ENCODE measurements around the gene TMEM151B.

TMEM151B gene

DNA sequence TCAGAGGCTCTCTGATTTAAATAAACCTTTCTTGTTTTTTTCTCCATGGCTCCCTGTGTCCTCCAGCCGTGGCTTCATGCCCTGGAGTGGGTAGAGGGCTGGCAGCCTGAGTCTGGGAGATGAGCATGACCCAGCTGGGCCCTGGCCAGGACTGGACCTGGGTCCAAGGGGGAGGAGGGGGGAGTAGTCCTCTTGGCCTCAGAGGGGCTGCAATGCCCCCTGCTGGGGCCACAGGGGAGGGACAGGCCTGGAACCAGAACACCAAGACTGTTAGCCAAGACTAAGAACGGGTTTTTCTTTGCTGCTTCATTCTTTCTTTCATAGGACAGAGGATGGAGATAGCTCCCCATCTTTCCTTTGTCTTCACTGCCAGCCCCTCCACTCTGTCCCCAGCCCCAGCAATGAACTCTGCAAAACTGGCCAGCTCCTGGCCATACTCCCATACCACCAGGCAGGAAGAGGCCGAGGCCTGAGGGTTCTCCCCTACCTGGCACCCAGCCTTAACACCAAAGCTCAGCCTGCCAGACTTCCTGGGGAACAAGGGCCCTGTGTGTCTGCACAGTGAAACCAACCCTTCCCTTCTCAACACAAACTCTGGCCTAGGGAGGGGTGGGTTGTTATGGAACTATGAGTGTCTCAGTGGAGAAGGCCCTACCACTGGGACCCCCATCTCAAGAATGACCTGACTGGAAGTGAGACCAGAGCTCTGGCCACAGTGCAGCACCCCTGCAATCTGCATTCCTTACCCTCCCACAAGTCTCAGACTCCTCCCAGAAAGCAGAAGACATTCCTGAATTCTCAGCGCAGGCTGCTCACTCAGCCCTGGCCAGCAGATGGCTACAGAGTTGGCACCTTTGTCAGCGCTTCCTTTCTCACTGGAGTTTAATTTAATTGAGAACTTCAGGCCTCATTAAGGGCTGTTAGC lies 35.9 kb upstream of the TMEM151B start:
- Histone ChIP-seq H3K9me3 (no peaks in the 10 kb centered on the region), H3K4me3 (no peak overlapping the region), H3K36me3 (peaks cover 38 to 43% (median 39%) of the 10 kb centered on the region in 3 donors), H3K4me1 (peaks cover 0 to 66% (median 51%) of the 10 kb centered on the region in 4 donors), H3K27me3 (no peaks in the 10 kb centered on the region), H3K27ac (peak overlapping the region; percentile 84 to 94)
- peak; percentile 86 to 94 for DNase-seq
- intact Hi-C loops (cut with DNase I; ENCODE audit: low total_unique reads): loop anchor here (5.0 kb wide), 1 partner anchor 62 kb away; no protein-coding TSS in a partner anchor
- TF ChIP-seq, protein P1, sequence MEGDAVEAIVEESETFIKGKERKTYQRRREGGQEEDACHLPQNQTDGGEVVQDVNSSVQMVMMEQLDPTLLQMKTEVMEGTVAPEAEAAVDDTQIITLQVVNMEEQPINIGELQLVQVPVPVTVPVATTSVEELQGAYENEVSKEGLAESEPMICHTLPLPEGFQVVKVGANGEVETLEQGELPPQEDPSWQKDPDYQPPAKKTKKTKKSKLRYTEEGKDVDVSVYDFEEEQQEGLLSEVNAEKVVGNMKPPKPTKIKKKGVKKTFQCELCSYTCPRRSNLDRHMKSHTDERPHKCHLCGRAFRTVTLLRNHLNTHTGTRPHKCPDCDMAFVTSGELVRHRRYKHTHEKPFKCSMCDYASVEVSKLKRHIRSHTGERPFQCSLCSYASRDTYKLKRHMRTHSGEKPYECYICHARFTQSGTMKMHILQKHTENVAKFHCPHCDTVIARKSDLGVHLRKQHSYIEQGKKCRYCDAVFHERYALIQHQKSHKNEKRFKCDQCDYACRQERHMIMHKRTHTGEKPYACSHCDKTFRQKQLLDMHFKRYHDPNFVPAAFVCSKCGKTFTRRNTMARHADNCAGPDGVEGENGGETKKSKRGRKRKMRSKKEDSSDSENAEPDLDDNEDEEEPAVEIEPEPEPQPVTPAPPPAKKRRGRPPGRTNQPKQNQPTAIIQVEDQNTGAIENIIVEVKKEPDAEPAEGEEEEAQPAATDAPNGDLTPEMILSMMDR (IDR thresholded peaks at IDR 0.05): peak; percentile 81 to 83

DNA sequence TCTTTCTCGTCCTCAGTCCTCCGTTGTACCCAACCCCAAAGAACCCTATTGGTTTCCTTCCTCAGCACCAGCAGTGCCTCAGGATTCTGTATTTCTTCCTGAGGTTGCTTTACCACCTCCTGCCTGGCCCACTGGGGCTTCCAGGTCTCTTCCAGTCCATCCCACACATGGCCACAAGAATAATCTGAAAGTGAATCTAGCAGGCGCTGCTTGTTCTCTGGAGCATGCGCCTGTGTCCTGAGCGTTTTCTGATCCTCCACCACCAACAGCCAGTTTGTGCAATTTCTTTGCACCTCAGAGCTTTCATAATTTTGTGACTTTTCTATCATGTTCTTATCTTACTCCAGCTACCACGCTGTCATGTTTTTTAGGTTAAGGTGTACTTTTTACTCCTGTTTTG lies 35.0 kb upstream of the TMEM151B start:
- H3K4me3 ChIP-seq: no peak overlapping the region
- H3K36me3 ChIP-seq: peaks cover 29 to 34% (median 30%) of the 10 kb centered on the region in 3 donors
- peak overlapping the region; percentile 84 to 94 for H3K27ac ChIP-seq
- H3K4me1 ChIP-seq: peaks cover 0 to 57% (median 51%) of the 10 kb centered on the region in 4 donors
- no peak for DNase-seq
- no peaks in the 10 kb centered on the region for H3K27me3 ChIP-seq
- no peaks in the 10 kb centered on the region for H3K9me3 ChIP-seq
- TF ChIP-seq, protein P1 (IDR thresholded peaks at IDR 0.05): no peak
- intact Hi-C loops (cut with DNase I; ENCODE audit: low total_unique reads): no loop called here

DNA sequence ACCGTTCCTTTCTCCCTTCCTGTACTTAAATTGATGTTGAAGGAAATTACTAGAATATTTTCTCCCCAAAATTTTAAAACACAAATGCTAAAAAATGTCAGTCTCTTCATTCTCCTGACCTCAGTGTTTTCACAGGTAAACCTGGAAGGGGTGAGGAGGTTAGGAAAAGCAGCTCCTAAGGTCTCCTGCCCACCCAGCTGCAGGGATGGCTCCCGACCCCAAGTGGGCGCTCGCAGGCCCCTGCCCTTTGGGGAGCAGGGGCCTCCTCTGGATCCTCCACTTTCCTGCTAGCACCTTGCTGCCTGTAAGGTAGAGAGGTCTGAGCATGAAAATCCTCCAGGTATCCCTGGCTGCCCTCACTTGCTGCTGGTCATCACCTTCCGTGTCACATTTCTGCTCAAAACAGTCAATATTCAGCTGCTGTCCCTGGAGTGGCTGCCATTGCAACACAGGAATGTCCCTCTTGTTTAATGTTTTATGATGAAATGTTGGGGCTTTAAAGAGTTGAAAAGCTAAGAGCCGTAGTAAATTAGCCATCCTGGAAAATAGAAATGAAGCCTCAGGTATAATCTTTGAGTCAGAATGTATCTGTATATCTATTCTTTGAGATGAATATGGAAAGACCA lies 34.2 kb upstream of the TMEM151B start:
- DNase-seq: no peak
- Histone ChIP-seq H3K9me3 (no peaks in the 10 kb centered on the region), H3K4me1 (peaks cover 0 to 56% (median 50%) of the 10 kb centered on the region in 4 donors), H3K4me3 (no peak overlapping the region), H3K27ac (peak overlapping the region; percentile 94 to 99), H3K27me3 (no peaks in the 10 kb centered on the region), H3K36me3 (peaks cover 22 to 26% (median 23%) of the 10 kb centered on the region in 3 donors)
- intact Hi-C loops (cut with DNase I; ENCODE audit: low total_unique reads): no loop called here
- TF ChIP-seq, protein P1 (IDR thresholded peaks at IDR 0.05): no peak

DNA sequence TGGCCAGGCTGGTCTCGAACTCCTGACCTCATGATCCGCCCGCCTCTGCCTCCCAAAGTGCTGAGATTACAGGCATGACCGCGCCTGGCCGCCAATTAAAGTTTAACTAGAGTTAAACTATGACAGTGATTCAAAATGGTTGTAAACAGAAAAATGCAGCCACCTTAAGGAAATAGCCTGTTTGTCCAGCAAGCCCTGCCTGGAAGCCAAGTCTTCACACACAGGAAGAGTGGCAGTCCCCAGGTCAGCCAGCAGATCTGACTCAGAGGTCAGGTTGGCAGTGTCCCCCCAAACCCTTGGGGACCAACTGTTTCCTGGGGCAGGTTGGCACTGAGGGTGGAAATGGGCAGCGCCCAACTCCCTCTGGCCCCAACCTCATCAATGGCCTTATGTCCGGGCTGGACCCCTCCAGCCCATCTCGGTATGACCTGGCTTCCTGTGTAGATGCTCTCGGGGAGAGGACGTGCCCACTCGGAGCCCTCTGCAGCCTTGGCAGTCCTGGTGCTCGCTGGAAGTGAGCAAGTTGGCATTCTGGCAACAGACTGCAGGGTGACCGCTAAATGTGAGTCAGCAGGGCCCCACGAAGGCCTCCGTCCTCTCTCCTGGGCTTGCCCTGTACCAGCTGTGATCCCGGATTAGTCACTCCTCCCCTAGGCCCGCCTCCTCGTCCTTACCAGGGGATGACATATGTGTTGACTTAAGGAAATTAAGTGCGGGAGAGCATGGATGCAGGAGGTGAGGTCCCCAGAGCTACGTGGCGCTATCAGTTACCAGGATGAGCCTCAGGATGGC lies 33.0 kb upstream of the TMEM151B start:
- TF ChIP-seq, protein P1 (IDR thresholded peaks at IDR 0.05): no peak
- peak overlapping the region; percentile 58 to 73 for H3K4me3 ChIP-seq
- DNase-seq: peak; percentile 98
- intact Hi-C loops (cut with DNase I; ENCODE audit: low total_unique reads): no loop called here
- peaks cover 0 to 56% (median 46%) of the 10 kb centered on the region in 4 donors for H3K4me1 ChIP-seq
- no peaks in the 10 kb centered on the region for H3K9me3 ChIP-seq
- H3K36me3 ChIP-seq: peaks cover 10 to 14% (median 10%) of the 10 kb centered on the region in 3 donors
- no peaks in the 10 kb centered on the region for H3K27me3 ChIP-seq
- H3K27ac ChIP-seq: peak overlapping the region; percentile 94 to 99

DNA sequence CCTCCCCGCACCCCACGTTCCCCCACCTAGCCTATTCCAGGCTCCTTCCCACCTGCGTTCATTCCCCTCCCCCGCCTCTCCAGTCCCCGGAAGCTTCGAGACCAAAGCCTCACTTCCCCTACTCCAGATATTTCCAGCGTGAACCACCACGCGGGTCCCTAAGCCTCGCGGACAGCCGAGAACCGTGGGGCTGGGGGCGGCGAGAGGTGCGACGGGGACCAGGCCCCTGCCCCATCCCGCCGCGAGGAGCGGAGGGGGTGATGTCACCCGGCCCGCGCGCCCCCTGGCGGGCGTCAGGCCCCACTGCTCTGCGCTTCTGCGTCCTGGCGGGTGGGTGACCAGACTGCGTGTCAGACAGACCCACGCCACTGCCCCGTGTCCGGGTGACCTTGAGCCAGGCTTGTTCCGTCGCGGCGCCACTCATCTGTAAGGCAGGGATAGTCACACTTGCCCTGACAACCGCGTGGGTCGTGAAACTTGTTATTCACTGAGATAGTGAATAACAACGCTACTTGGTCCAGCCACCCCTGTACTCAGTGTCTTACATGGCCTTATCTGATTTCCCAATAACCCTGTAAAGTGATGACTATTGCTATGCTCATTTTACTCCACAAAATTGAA lies 32.3 kb upstream of the TMEM151B start:
- DNase-seq: peak; percentile 78 to 90
- Histone ChIP-seq H3K4me3 (peak overlapping the region; percentile 58 to 73), H3K27me3 (no peaks in the 10 kb centered on the region), H3K9me3 (no peaks in the 10 kb centered on the region), H3K4me1 (peaks cover 0 to 51% (median 39%) of the 10 kb centered on the region in 4 donors), H3K27ac (peak overlapping the region; percentile 94 to 99), H3K36me3 (peaks cover 3 to 7% (median 3%) of the 10 kb centered on the region in 3 donors)
- TF ChIP-seq, protein P1 (IDR thresholded peaks at IDR 0.05): peak; percentile 98 to 99
- intact Hi-C loops (cut with DNase I; ENCODE audit: low total_unique reads): no loop called here

Measured in tibial artery (tissue), 4 donors.